Stimulated activated CD4-positive, alpha-beta T cell treated with anti-CD3 and anti-CD28 coated beads, TNF-alpha, amount 100 ng/mL, for 24 hours (primary cell): Measurements from ENCODE around the gene PKNOX2.
A peak's percentile ranks its signal among the peaks of the same experiment; 100 is the strongest.

Experiments
- DNase-seq, 3 experiments: peaks; one replicate each; pipeline ENCODE4 v3.0.0-alpha.2; 2020; ENCODE audit warnings: low read depth in 3 of 3

Gene PKNOX2

GRCh38 chr11:125338886-125339811 is 174.6 kb downstream of the PKNOX2 start:
- DNase-seq = no peak

GRCh38 chr11:125341676-125342075 is 177.1 kb downstream of the PKNOX2 start:
- no peak for DNase-seq

- no peak for DNase-seq
Observed at GRCh38 chr11:125342281-125342930, 177.9 kb downstream of the PKNOX2 start.

- DNase-seq = no peak
Observed at GRCh38 chr11:125343086-125343717, 178.7 kb downstream of the PKNOX2 start.

GRCh38 chr11:125343718-125344131 is 179.2 kb downstream of the PKNOX2 start:
- DNase-seq = no peak

- DNase-seq = no peak
Observed at GRCh38 chr11:125344846-125345420, 180.4 kb downstream of the PKNOX2 start.

GRCh38 chr11:125345421-125346178 is 181.0 kb downstream of the PKNOX2 start:
- DNase-seq = peak in 1 of 3 experiments; percentile 45

GRCh38 chr11:125346179-125346530 is 181.6 kb downstream of the PKNOX2 start:
- DNase-seq = no peak

- DNase-seq = no peak
Observed at GRCh38 chr11:125346565-125347260, 182.2 kb downstream of the PKNOX2 start.

GRCh38 chr11:125347261-125347585 is 182.7 kb downstream of the PKNOX2 start:
- no peak for DNase-seq

- DNase-seq = no peak
Observed at GRCh38 chr11:125348141-125348651, 183.6 kb downstream of the PKNOX2 start.

- DNase-seq = peak; percentile 19 to 42 (median 25)
Observed at GRCh38 chr11:125348674-125349309, 184.2 kb downstream of the PKNOX2 start.

GRCh38 chr11:125350206-125351032 is 185.9 kb downstream of the PKNOX2 start:
- no peak for DNase-seq

- no peak for DNase-seq
Observed at GRCh38 chr11:125351033-125351867, 186.7 kb downstream of the PKNOX2 start.

GRCh38 chr11:125351868-125352250 is 187.3 kb downstream of the PKNOX2 start:
- DNase-seq = no peak

GRCh38 chr11:125356797-125357196 is 192.2 kb downstream of the PKNOX2 start:
- no peak for DNase-seq

- DNase-seq = no peak
Observed at GRCh38 chr11:125357551-125357950, 193.0 kb downstream of the PKNOX2 start.

- DNase-seq = no peak
Observed at GRCh38 chr11:125358254-125358840, 193.8 kb downstream of the PKNOX2 start.
